Suprapubic skin (tissue), 4 donors: ENCODE measurements around the gene PCDH8.

Experiments used
- CTCF ChIP-seq, 2 donors: fragments of 200-600 bp in 1 of 2; fragments of 450-650 bp in 1 of 2; sonication (generic) in 1 of 2; IDR thresholded peaks; one replicate each; pipeline ENCODE4 v1.5.1; 2016 to 2019; ENCODE audit warnings: antibody characterized with exemption in 2 of 2, mild to moderate bottlenecking in 1 of 2, moderate library complexity in 1 of 2
- EP300 ChIP-seq: sonication (generic); formaldehyde crosslinking; IDR thresholded peaks from one replicate; pipeline ENCODE4 v1.6.1; 2017; ENCODE audit warnings: antibody characterized with exemption
- POLR2A ChIP-seq, 2 donors: fragments of 450-650 bp; IDR thresholded peaks; one replicate each; pipeline ENCODE4 v1.6.1; 2017; ENCODE audit warnings: antibody characterized with exemption in 2 of 2, mild to moderate bottlenecking in 2 of 2, moderate library complexity in 2 of 2
- POLR2AphosphoS5 ChIP-seq, 3 donors: sonication (generic); formaldehyde crosslinking; IDR thresholded peaks; one replicate each; pipeline ENCODE4 v1.6.1; 2017; ENCODE audit warnings: antibody characterized with exemption in 3 of 3

DNA sequence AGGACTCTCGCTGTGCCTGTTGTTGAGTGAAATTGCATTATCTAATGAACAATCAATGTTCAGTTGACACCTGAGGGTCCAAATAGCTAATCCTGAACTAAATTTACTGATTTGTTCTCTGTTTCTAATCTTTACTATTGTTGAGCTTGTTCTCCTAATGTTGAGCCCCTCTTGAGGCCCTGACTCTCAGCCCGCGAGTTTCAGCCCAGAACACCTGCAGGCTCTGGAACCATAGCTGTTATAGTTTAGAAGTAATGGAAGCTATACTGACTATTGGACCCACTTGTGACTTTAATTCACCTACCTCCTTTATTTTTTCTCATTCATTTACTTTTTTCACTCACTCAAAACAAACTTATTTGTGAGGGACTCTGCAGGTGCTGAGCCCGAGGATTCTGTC lies 20.6 kb upstream of the PCDH8 start:
- TF ChIP-seq POLR2AphosphoS5 (IDR thresholded peaks at IDR 0.05), result no peak
- no peak for TF ChIP-seq CTCF (IDR thresholded peaks at IDR 0.05)
- TF ChIP-seq POLR2A (IDR thresholded peaks at IDR 0.05), result no peak
- TF ChIP-seq EP300, result no peak
